SK-N-SH (cell line): Measurements from ENCODE around the gene COX4I1.

Source experiments
- JUND ChIP-seq: IDR thresholded peaks from 2 replicates; pipeline ENCODE4 v1.4.0; 2012
- POLR2AphosphoS5 ChIP-seq: IDR thresholded peaks from 2 replicates; pipeline ENCODE4 v1.6.1; 2012; ENCODE audit warnings: low read depth, low read length
- RFX5 ChIP-seq: IDR thresholded peaks from 2 replicates; pipeline ENCODE4 v1.6.1; 2012; ENCODE audit warnings: mild to moderate bottlenecking, improper control_type of control experiment, low read length
- TF ChIP-seq, protein P1 (sequence below): fragments of 200-600 bp; sonication (generic); IDR thresholded peaks from 2 replicates; pipeline ENCODE4 v1.6.1; 2017; ENCODE audit warnings: antibody characterized with exemption, mild to moderate bottlenecking, moderate library complexity

DNA sequence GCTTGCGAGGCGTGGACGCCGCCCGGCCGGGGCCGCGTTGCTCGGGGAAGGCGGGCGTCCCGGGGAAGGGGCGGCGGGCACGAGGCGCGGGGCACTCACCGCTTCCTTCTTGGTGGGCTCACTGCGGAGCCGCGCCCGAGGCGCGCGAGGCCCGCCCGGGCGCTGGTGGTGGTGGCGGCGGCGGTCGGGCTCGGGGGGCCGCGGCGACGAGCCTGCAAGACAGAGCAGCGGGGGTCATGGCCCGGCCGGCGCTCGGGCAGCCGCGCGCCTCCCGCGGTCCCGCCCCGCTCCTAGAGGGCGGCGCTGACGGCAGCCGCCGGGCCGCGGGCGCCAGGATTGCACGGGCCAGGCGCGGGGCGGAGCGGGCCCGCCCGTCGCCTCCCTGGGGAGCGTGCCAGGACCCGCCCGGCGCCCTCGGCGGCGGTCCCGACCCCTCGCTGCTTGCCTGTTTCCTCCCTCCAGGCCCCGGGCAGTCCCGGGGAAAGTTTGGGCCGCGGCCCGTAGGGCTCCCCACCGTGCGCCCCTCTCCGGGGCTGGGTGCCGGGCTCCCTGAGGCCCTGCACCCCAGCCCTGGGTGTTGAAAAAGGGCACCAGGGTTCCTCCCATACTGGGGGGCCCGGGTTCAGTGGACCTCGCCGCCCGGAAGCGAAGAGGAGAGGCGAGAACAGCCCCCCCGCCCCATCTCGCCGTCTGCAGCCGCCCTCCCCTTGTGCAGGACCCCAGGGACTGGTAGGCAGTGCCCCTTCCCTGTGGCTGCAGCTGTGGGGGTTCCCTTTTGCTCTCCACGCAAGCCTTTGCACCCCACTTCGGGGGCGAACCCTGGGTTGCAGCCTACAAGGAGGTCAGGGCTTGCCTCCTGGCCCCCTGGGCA is 48.4 kb upstream of the COX4I1 start, which contains the start of gene C16orf74:
- TF ChIP-seq, protein P1, sequence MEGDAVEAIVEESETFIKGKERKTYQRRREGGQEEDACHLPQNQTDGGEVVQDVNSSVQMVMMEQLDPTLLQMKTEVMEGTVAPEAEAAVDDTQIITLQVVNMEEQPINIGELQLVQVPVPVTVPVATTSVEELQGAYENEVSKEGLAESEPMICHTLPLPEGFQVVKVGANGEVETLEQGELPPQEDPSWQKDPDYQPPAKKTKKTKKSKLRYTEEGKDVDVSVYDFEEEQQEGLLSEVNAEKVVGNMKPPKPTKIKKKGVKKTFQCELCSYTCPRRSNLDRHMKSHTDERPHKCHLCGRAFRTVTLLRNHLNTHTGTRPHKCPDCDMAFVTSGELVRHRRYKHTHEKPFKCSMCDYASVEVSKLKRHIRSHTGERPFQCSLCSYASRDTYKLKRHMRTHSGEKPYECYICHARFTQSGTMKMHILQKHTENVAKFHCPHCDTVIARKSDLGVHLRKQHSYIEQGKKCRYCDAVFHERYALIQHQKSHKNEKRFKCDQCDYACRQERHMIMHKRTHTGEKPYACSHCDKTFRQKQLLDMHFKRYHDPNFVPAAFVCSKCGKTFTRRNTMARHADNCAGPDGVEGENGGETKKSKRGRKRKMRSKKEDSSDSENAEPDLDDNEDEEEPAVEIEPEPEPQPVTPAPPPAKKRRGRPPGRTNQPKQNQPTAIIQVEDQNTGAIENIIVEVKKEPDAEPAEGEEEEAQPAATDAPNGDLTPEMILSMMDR: no peak
- no peak for TF ChIP-seq RFX5
- TF ChIP-seq JUND: no peak
- TF ChIP-seq POLR2AphosphoS5: no peak; the same call in 1 of the 2 replicates
